Kidney epithelial cell (primary cell): ENCODE data around the gene LIPC. TPM values are rescaled to one million over a fixed set of nuclear protein-coding genes. Genes with fewer than 3 reads are reported as not detected.

Experiments used
- DNase-seq: peaks from one replicate; pipeline ENCODE4 v3.0.0-alpha.2; 2010; ENCODE audit warnings: low read depth
- H3K27me3 ChIP-seq: 2 replicates; pipeline ENCODE4 v1.6.0; 2011; ENCODE audit warnings: low read length; ENCODE audit not compliant: control insufficient read depth, insufficient read depth
- H3K36me3 ChIP-seq: 2 replicates; pipeline ENCODE4 v1.5.1; 2011; ENCODE audit warnings: low read length; ENCODE audit not compliant: control insufficient read depth, insufficient read depth
- H3K4me3 ChIP-seq: 2 replicates; pipeline ENCODE4 v1.5.1; 2011; ENCODE audit warnings: low read depth, mild to moderate bottlenecking, control low read depth, low read length
- CTCF ChIP-seq: IDR thresholded peaks from 2 replicates; pipeline ENCODE4 v1.5.1; 2011; ENCODE audit warnings: mild to moderate bottlenecking, moderate library complexity, low read length, control low read depth, inconsistent platforms; ENCODE audit not compliant: insufficient read depth, poor library complexity, severe bottlenecking
- total RNA-seq: library from RNA; depleted of rRNA; stranded (reverse); fragments of >200 nt; gene quantifications from 2 replicates; pipeline ENCODE4 v1.2.3, GENCODE V29; 2015

LIPC gene
- total RNA-seq, 1 donor from 2014 or later = 1.3 TPM

DNA sequence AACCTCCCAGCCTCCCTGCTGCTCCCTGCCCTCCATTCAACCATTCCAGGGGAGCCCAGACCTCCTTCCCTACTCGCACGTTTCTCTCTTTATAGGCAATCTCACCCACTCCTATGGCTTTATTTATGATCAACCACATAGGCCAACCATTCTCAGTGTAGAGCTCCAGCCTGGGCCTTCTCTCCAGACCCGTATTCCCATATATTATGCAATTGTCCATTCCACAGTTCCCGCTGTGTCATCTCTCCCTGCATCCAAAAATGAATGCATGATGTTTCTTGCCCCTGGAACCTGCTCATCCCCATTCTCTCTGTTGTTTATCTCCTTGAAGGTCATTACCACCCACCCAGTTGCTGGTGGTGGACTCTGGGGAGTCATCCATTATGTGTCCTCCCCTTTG lies 140.7 kb downstream of the LIPC start:
- no peaks in the 10 kb centered on the region for H3K36me3 ChIP-seq
- no peaks in the 10 kb centered on the region for H3K27me3 ChIP-seq
- TF ChIP-seq CTCF = no peak
- no peak overlapping the region for H3K4me3 ChIP-seq
- no peak for DNase-seq

DNA sequence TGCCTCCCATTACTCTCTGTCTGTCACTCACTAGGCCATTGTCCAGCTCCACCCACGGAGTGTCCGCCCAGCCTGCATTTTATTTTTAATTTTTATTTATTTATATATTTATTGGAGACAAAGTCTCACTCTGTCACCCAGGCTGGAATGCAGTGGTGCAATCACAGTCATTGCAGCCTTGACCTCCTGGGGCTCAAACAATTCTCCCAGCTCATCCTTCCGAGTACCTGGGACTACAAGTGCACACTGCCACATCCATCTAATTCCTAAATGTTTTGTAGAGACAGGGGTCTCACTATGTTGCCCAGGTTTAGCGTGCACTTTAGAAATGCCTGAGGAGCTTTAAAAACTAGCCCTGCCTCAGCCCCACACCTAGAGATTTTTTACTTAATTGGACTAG lies 141.5 kb downstream of the LIPC start:
- TF ChIP-seq CTCF = no peak
- no peaks in the 10 kb centered on the region for H3K36me3 ChIP-seq
- DNase-seq = no peak
- H3K27me3 ChIP-seq = no peaks in the 10 kb centered on the region
- H3K4me3 ChIP-seq = no peak overlapping the region

- DNase-seq = no peak
- no peak overlapping the region for H3K4me3 ChIP-seq
- no peaks in the 10 kb centered on the region for H3K27me3 ChIP-seq
- TF ChIP-seq CTCF = no peak
- no peaks in the 10 kb centered on the region for H3K36me3 ChIP-seq
These were observed 142.8 kb downstream of the LIPC start for GRCh38 chr15:58574631-58575030.

DNA sequence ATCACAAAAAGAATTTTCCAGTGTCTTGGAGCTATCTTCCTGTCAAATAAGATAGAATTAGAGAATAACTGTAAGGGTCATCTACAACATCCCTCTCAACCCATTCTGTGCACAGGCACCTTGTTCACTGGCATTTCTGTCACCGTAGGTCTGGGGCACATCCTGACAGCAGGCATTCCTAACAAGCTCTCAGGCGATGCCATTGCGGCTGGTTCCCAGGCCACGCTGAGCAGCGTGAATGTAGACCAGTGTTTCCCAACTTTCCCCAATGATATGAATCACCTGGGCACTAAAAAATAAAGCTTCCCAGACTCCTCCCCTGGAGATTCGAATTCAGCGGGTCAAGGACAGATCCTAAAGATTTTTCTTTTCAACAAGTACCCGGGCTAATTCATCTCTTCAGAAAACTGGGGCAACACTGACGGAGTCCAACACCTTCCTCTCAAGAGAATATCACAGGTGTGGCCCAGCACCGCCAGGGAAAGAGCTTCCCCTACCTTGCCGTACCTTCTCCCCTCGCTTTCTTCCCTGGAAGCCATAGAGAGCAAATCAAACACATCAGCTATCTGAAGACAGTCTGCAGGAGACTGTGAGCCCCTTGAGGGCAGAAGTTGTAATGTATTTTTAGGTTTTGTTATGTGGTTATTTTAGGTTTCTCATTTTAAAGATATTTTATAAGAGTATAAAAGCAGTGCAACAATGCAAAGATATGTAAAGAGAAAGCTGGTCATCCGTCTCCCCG lies 143.4 kb downstream of the LIPC start:
- no peak for DNase-seq
- H3K36me3 ChIP-seq = no peaks in the 10 kb centered on the region
- TF ChIP-seq CTCF = no peak
- H3K27me3 ChIP-seq = no peaks in the 10 kb centered on the region
- H3K4me3 ChIP-seq = no peak overlapping the region

DNA sequence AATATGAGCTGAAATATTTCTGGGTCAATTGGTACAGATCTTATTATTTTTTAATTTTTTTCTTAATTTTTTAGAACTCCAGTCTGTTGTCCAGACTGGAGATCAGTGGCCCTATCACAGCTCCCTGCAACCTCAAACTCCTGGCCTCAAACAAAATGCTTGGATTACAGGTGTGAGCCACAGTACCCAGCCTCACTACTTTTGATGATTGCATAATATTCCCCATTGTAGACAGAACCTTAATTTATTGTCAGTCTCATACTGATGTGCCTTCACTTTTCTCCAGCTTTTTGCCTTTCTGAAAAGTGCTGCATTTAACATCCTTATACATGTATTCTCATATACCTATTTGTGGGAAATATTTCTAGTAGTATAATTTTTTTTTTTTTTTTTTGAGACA lies 144.9 kb downstream of the LIPC start:
- Histone ChIP-seq H3K36me3 (no peaks in the 10 kb centered on the region), H3K4me3 (no peak overlapping the region), H3K27me3 (no peaks in the 10 kb centered on the region)
- TF ChIP-seq CTCF = no peak
- DNase-seq = no peak

- no peak for DNase-seq
- Histone ChIP-seq H3K36me3 (no peaks in the 10 kb centered on the region), H3K4me3 (no peak overlapping the region), H3K27me3 (no peaks in the 10 kb centered on the region)
- no peak for TF ChIP-seq CTCF
These were observed 150.4 kb downstream of the LIPC start for GRCh38 chr15:58582160-58582559.
